SU-DHL-6 (cell line): ENCODE data around the gene RC3H1.
A peak's percentile ranks its signal among the peaks of the same experiment; 100 is the strongest.

Source experiments
- H2AFZ ChIP-seq: fragments of 200-600 bp; sonication (generic); 2 replicates; pipeline ENCODE4 v1.6.1; 2014; ENCODE audit warnings: low read depth, mild to moderate bottlenecking, moderate library complexity, mixed read lengths, antibody characterized with exemption, low read length; ENCODE audit not compliant: severe bottlenecking
- H3F3A ChIP-seq: fragments of 200-600 bp; shearing (Covaris generic); 2 replicates; pipeline ENCODE4 v1.6.0; 2016; ENCODE audit warnings: antibody characterized with exemption, mild to moderate bottlenecking; ENCODE audit not compliant: insufficient read depth
- H3K27ac ChIP-seq: fragments of 200-600 bp; sonication (generic); 2 replicates; pipeline ENCODE4 v1.5.1; 2016; ENCODE audit warnings: low read depth, mild to moderate bottlenecking, low read length, moderate library complexity, mixed read lengths
- H3K27me3 ChIP-seq: fragments of 200-600 bp; sonication (generic), shearing (Covaris generic); 2 replicates; pipeline ENCODE4 v1.6.0; 2014; ENCODE audit warnings: mild to moderate bottlenecking, low read length
- H3K36me3 ChIP-seq: fragments of 200-600 bp; sonication (generic); 2 replicates; pipeline ENCODE4 v1.6.1; 2014; ENCODE audit warnings: mild to moderate bottlenecking, low read length, mixed read lengths
- H3K4me2 ChIP-seq: fragments of 300-600, 200-600 bp; shearing (Covaris generic), sonication (generic); 2 replicates; pipeline ENCODE4 v1.6.0; 2014; ENCODE audit warnings: low read length, low read depth, mild to moderate bottlenecking; ENCODE audit not compliant: poor library complexity, severe bottlenecking
- H3K4me3 ChIP-seq: fragments of 200-600 bp; sonication (generic); 2 replicates; pipeline ENCODE4 v1.5.1; 2014; ENCODE audit warnings: antibody characterized with exemption, low read length, mild to moderate bottlenecking, mixed read lengths; ENCODE audit not compliant: insufficient read depth, poor library complexity, severe bottlenecking
- H3K79me2 ChIP-seq: fragments of 200-600 bp; sonication (generic); 2 replicates; pipeline ENCODE4 v1.6.1; 2014; ENCODE audit warnings: mild to moderate bottlenecking, low read length, moderate library complexity; ENCODE audit not compliant: insufficient read depth
- H3K9ac ChIP-seq: fragments of 200-600 bp; sonication (generic); 2 replicates; pipeline ENCODE4 v1.7.0; 2014; ENCODE audit warnings: mild to moderate bottlenecking, low read length
- H3K9me2 ChIP-seq: fragments of 200-600 bp; sonication (generic); replicated peaks from 2 replicates; pipeline ENCODE4 v1.6.1; 2014; ENCODE audit warnings: low read length; ENCODE audit not compliant: insufficient read depth
- H3K9me3 ChIP-seq: fragments of 200-600 bp; sonication (generic); 2 replicates; pipeline ENCODE4 v1.6.1; 2014; ENCODE audit warnings: low read length, mixed read lengths; ENCODE audit not compliant: insufficient read depth
- H4K20me1 ChIP-seq: fragments of 200-600 bp; sonication (generic); 2 replicates; pipeline ENCODE4 v1.6.1; 2014; ENCODE audit warnings: low read depth, mild to moderate bottlenecking, antibody characterized with exemption, low read length, moderate library complexity, mixed read lengths
- CTCF ChIP-seq: fragments of 200-600 bp; sonication (generic); IDR thresholded peaks from one replicate; pipeline ENCODE4 v1.5.1; 2017; ENCODE audit warnings: antibody characterized with exemption, mild to moderate bottlenecking, low read length, moderate library complexity; ENCODE audit not compliant: insufficient read depth, poor library complexity, severe bottlenecking
- EZH2phosphoT487 ChIP-seq: fragments of 200-600 bp; sonication (generic), shearing (Covaris generic); conservative IDR thresholded peaks from 2 replicates; pipeline ENCODE4 v1.6.1; 2018; ENCODE audit warnings: mild to moderate bottlenecking, antibody characterized with exemption, low read length, moderate library complexity, mixed read lengths

Gene RC3H1

DNA sequence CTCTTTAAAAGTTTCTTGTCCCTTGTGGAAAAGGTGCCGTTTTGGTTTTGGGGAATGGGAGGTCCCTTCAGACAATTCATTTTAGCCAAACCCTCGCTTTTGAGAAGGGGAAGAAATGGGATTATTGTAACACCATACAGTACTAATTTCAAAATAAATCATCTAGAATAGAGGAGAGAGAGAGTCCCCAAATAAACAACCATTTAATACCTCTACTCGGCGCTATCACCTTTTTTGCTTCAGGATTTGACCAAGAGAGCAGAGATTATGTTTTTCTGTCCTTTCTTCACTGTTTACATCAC is 770 bp upstream of the RC3H1 start:
- no peaks in the 10 kb centered on the region for H3K27me3 ChIP-seq
- H3K9ac ChIP-seq = peak overlapping the region; percentile 92
- H3K79me2 ChIP-seq = peaks cover 40% of the 10 kb centered on the region
- peaks cover 13% of the 10 kb centered on the region for H4K20me1 ChIP-seq
- no peaks in the 10 kb centered on the region for H3K9me2 ChIP-seq
- peak overlapping the region; percentile 98 for H2AFZ ChIP-seq
- TF ChIP-seq CTCF (no peak), EZH2phosphoT487 (no peak)
- no peaks in the 10 kb centered on the region for H3K9me3 ChIP-seq
- H3K27ac ChIP-seq = no peak overlapping the region
- peak overlapping the region; percentile 76 for H3K4me2 ChIP-seq
- peaks cover 6% of the 10 kb centered on the region; the same call in 1 of the 2 replicates for H3K36me3 ChIP-seq
- peak overlapping the region; percentile 80 for H3K4me3 ChIP-seq
- peaks cover 3% of the 10 kb centered on the region; the same call in 1 of the 2 replicates for H3F3A ChIP-seq

DNA sequence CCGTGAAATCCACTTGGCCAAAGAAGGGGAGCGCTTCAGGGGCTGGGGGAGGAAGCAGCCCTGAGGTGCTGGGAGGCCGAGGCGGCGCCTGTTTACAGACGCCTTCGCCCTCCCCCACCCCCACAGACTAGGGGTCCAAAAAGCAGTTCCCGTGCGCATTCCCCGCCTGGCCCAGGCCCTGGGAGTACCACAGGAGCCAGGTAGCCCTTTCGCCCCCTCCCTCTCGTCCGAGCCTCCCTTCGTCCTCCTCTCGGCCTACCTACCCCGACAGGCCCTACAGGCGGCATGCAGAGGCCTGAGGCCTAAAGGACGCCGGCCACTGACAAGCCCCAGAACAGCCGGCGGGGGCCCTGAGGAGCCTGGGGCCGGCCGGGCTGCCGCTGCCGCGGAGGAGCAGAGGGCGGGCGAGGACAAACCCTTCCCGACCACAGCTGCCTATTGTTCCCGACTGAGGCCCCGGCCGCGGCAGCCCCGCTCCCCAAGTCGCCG is 522 bp downstream of the RC3H1 start:
- H3K27ac ChIP-seq = peak overlapping the region; percentile 58
- H3K9me3 ChIP-seq = no peaks in the 10 kb centered on the region
- H3K36me3 ChIP-seq = peaks cover 6% of the 10 kb centered on the region; the same call in 1 of the 2 replicates
- H2AFZ ChIP-seq = peak overlapping the region; percentile 98
- peaks cover 23% of the 10 kb centered on the region for H4K20me1 ChIP-seq
- peak overlapping the region; percentile 76 for H3K4me2 ChIP-seq
- H3K4me3 ChIP-seq = peak overlapping the region; percentile 80
- no peaks in the 10 kb centered on the region for H3K9me2 ChIP-seq
- no peak for TF ChIP-seq EZH2phosphoT487
- no peak for TF ChIP-seq CTCF
- H3K27me3 ChIP-seq = no peaks in the 10 kb centered on the region
- peaks cover 53% of the 10 kb centered on the region for H3K79me2 ChIP-seq
- H3F3A ChIP-seq = peaks cover 3% of the 10 kb centered on the region; the same call in 1 of the 2 replicates
- peak overlapping the region; percentile 92 for H3K9ac ChIP-seq

DNA sequence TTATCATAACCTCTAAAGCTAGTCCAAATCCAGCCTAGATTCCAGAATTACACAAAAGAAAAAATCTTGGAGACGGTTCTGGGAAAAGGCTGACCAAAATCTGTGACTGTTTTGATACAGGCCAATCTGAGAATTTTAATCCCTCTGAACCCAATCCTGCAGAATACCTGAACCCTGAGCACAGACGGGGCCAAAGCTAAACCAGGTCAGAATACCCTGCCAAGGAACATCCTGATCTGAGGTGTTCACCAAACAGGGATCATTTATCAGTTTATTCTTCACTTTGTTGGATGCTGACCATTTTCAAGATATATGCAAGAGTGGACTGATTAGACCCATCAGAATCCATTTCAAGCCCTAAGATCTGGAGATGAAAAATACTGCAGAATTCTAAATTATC is 3.6 kb downstream of the RC3H1 start:
- H3K36me3 ChIP-seq = peaks cover 6% of the 10 kb centered on the region; the same call in 1 of the 2 replicates
- no peak overlapping the region for H2AFZ ChIP-seq
- no peaks in the 10 kb centered on the region for H3K9me2 ChIP-seq
- no peaks in the 10 kb centered on the region for H3K27me3 ChIP-seq
- H3K79me2 ChIP-seq = peaks cover 81% of the 10 kb centered on the region
- no peaks in the 10 kb centered on the region for H3K9me3 ChIP-seq
- H4K20me1 ChIP-seq = peaks cover 24% of the 10 kb centered on the region
- H3K4me3 ChIP-seq = no peak overlapping the region
- TF ChIP-seq EZH2phosphoT487 (no peak), CTCF (no peak)
- H3F3A ChIP-seq = peaks cover 3% of the 10 kb centered on the region; the same call in 1 of the 2 replicates
- no peak overlapping the region for H3K27ac ChIP-seq
- H3K9ac ChIP-seq = no peak overlapping the region
- peak overlapping the region; percentile 76 for H3K4me2 ChIP-seq
